NB4 (cell line): Measurements from ENCODE around the gene NRN1.

Experiments used
- DNase-seq: peaks from one replicate; pipeline ENCODE4 v3.0.0; 2010; ENCODE audit warnings: low read depth
- H3K4me3 ChIP-seq: one replicate; pipeline ENCODE4 v1.5.1; 2011; ENCODE audit warnings: mild to moderate bottlenecking, low read depth, low read length, moderate library complexity
- CTCF ChIP-seq: IDR thresholded peaks from one replicate; pipeline ENCODE4 v1.5.1; 2012; ENCODE audit warnings: low read depth, low read length
- MYC ChIP-seq: IDR thresholded peaks from 2 replicates; pipeline ENCODE4 v1.6.1; 2011; ENCODE audit warnings: low read depth, low read length
- POLR2A ChIP-seq: IDR thresholded peaks from 2 replicates; pipeline ENCODE4 v1.6.1; 2011; ENCODE audit warnings: mild to moderate bottlenecking; ENCODE audit not compliant: insufficient read length; ENCODE audit errors: extremely low read depth
- TF ChIP-seq, protein P1 (sequence below): IDR thresholded peaks from 2 replicates; pipeline ENCODE4 v1.6.1; 2011; ENCODE audit warnings: low read depth, low read length

NRN1 gene

DNA sequence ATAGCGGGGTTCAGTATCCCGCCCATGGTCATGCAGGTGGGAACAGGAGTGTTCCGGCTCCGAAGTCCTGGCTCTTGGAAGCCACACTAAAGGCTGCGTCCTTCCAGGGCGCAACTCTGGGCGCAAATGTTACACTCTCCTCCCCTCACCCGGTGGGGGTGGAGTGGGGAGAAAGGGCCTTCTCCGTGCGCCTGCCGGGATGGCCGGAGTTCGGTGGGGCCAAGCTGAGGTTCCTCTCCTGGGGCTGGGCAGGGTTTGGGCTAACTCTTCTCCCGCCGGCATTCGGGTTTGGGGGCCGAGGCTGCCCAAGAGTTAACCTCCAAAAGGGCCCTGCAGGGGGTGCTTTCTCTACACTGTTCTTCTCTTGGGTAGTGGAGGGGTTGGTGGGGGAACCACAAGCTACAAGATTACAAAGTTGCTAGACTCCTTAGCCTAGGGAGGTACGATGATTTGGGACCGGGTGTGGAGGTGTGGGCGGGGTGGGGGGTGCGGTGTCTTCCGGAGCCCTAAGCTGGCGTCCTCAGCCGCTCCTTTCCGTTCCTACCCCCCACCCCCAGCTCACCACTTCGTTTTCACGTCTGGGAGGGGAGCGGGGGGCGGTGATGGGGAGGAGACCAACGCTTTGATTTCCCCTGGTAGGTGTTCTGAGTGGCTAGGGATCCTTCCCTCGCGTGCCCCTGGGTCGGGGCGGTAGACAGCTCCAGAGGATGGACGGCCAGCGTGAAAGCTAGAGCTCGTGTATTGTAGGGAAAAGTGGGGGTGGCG, 12.3 kb downstream of the NRN1 start:
- TF ChIP-seq MYC (no peak), CTCF (no peak), POLR2A (no peak)
- TF ChIP-seq, protein P1, sequence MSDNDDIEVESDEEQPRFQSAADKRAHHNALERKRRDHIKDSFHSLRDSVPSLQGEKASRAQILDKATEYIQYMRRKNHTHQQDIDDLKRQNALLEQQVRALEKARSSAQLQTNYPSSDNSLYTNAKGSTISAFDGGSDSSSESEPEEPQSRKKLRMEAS, result no peak
- DNase-seq, result peak; percentile 35
- no peak overlapping the region for H3K4me3 ChIP-seq

DNA sequence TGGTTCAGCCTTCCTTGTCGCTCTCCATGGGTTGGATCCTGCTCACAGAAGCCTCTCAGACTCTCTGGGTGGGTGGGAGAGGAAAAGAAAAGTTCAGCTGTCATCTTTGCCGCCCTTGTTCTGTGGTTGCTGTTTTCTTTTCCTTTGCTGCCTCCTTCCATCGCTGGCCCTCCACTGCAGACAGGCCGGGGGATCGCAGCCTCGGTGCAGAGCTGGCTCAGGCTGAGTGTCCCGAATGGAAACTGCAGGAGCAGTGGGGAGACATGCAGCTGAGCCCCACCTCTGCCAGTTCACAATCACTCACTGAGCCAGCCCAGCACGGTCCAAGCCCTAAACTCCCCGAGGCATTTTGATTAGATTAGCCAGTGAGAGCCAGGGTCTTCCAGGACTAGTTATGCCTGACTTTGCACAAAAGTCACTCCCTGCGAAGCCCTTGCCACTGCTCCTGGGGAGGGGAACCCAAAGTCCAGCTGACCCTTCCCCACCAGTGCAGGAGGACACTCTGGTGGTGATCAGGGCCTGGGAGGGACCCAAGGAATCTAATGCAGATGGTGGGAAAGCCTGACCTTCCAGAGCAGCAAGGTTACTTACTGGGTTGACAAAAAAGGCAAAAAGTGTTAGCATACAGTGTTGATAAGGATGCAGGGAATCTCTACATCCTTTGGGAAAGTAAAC, 14.0 kb downstream of the NRN1 start:
- no peak for TF ChIP-seq MYC
- no peak for TF ChIP-seq CTCF
- TF ChIP-seq, protein P1, result no peak
- TF ChIP-seq POLR2A, result no peak
- H3K4me3 ChIP-seq, result no peak overlapping the region
- DNase-seq, result no peak

DNA sequence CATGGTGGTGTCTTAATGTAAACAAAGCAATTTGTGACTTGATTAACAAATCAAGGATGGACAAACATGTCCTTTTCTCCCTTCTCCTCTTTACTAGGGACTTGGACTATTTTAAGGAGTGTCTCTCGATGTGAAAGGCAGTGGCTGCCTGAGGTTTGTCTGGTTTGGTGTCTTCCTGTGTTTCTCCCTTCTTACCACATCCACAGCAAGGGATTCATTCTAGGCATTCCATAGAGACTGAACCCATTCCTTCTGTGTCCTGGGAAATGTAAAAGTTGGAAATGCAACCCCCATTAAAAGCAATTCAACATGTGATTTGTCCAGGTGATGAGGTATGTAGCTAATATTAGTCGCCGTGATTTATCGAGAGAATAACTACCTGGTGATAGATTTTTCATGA, 15.9 kb downstream of the NRN1 start:
- no peak overlapping the region for H3K4me3 ChIP-seq
- DNase-seq, result no peak
- no peak for TF ChIP-seq CTCF
- TF ChIP-seq, protein P1, result no peak
- no peak for TF ChIP-seq MYC
- TF ChIP-seq POLR2A, result no peak

DNA sequence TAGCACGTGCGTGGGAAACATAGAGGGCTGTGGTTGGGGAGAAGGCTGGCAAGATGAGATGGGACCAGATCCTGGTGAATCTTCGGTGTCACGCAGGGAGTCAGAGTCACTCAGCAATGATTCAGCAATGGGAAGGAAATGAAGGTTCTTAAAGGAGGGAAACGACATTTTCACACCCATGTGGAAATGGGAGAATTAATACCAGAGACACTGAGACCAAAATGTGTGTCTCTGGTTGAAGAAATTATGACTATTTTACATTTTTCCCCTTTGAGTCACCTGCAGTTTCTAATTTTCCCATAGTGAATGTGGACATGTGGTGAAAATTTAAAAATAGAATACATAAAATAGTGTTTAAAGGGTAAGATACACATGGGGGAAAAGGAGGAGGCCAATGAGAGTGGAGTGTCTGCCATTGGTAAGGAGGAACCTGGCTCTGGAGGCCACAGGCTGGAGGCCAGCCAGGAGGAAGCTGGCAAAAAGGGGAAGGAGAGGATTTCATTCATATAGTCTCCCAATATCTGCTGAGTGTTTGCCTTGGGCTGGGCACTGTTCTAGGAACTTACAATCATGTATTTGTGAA, 17.5 kb downstream of the NRN1 start:
- peak; percentile 58 for DNase-seq

GRCh38 chr6:5986861-5987260, 19.9 kb downstream of the NRN1 start:
- no peak overlapping the region for H3K4me3 ChIP-seq
- no peak for DNase-seq
- TF ChIP-seq CTCF, result no peak
- TF ChIP-seq, protein P1, result no peak

More for the DNA sequence above, 17.5 kb downstream of the NRN1 start:
- no peak for TF ChIP-seq CTCF
- no peak for TF ChIP-seq MYC
- TF ChIP-seq POLR2A, result no peak
- H3K4me3 ChIP-seq, result no peak overlapping the region
